Pulmonary artery endothelial cell (primary cell): ENCODE measurements around the gene RIT2. TPM values are rescaled to one million over a fixed set of nuclear protein-coding genes. Genes with fewer than 3 reads are reported as not detected.
"Not testable (repeated sequence)": the region's sequence is repeated elsewhere in the genome, so short reads cannot be mapped to it uniquely, and the experiment has no call there.

Experiments
- DNase-seq: peaks from one replicate; pipeline ENCODE4 v3.0.0-alpha.2; 2011; ENCODE audit warnings: low read depth, low spot score
- total RNA-seq: library from RNA; depleted of rRNA; stranded (reverse); fragments of >200 nt; gene quantifications from 2 replicates; pipeline ENCODE4 v1.2.3, GENCODE V29; 2014

Gene RIT2
- total RNA-seq, 1 donor from 2014 or later, result not detected

- no peak for DNase-seq
Observed at GRCh38 chr18:42760290-42760689, 355.2 kb downstream of the RIT2 start.

- no peak for DNase-seq
Observed at GRCh38 chr18:42758852-42759251, 356.6 kb downstream of the RIT2 start.

- DNase-seq, result no peak
Observed at GRCh38 chr18:42756214-42756613, 359.3 kb downstream of the RIT2 start.

- no peak for DNase-seq
Observed at GRCh38 chr18:42752916-42753315, 362.6 kb downstream of the RIT2 start.

GRCh38 chr18:42746794-42747193 lies 368.7 kb downstream of the RIT2 start:
- DNase-seq, result no peak

GRCh38 chr18:42745931-42746330 lies 369.6 kb downstream of the RIT2 start:
- DNase-seq, result no peak

GRCh38 chr18:42745171-42745570 lies 370.3 kb downstream of the RIT2 start:
- no peak for DNase-seq

GRCh38 chr18:42743373-42744138 lies 371.9 kb downstream of the RIT2 start:
- DNase-seq, result no peak

GRCh38 chr18:42742969-42743368 lies 372.5 kb downstream of the RIT2 start:
- no peak for DNase-seq

GRCh38 chr18:42742474-42742873 lies 373.0 kb downstream of the RIT2 start:
- no peak for DNase-seq

- DNase-seq, result not testable (repeated sequence)
Observed at GRCh38 chr18:42741805-42742347, 373.6 kb downstream of the RIT2 start.

- not testable (repeated sequence) for DNase-seq
Observed at GRCh38 chr18:42741299-42741698, 374.2 kb downstream of the RIT2 start.

GRCh38 chr18:42736074-42736473 lies 379.4 kb downstream of the RIT2 start:
- DNase-seq, result no peak

GRCh38 chr18:42734520-42734919 lies 381.0 kb downstream of the RIT2 start:
- DNase-seq, result no peak

- DNase-seq, result no peak
Observed at GRCh38 chr18:42730272-42730671, 385.2 kb downstream of the RIT2 start.

- no peak for DNase-seq
Observed at GRCh38 chr18:42719221-42719620, 396.3 kb downstream of the RIT2 start.

GRCh38 chr18:42712065-42712464 lies 403.4 kb downstream of the RIT2 start:
- DNase-seq, result no peak

GRCh38 chr18:42707080-42707479 lies 408.4 kb downstream of the RIT2 start:
- DNase-seq, result no peak

GRCh38 chr18:42706618-42707017 lies 408.9 kb downstream of the RIT2 start:
- DNase-seq, result no peak

- no peak for DNase-seq
Observed at GRCh38 chr18:42706029-42706608, 409.4 kb downstream of the RIT2 start.
